DND-41 (cell line): ENCODE results near the gene PLPP7.

Experiments used
- CTCF ChIP-seq: IDR thresholded peaks from 2 replicates; pipeline ENCODE4 v1.5.1; 2012; ENCODE audit warnings: borderline replicate concordance, low read length, moderate library complexity, mild to moderate bottlenecking; ENCODE audit not compliant: poor library complexity, severe bottlenecking; ENCODE audit errors: extremely low read depth
- EZH2 ChIP-seq: IDR thresholded peaks from 3 replicates; pipeline ENCODE4 v1.6.1; 2012; ENCODE audit warnings: borderline replicate concordance, low read depth, mild to moderate bottlenecking, moderate library complexity, low read length, inconsistent platforms; ENCODE audit not compliant: severe bottlenecking

GRCh38 chr9:131302244-131303075, 12.9 kb downstream of the PLPP7 start:
- TF ChIP-seq CTCF: no peak
- no peak for TF ChIP-seq EZH2
